DMS153 treated with DMSO at 0.1 percent for 48 hours (cell line): ENCODE measurements around the gene DHRS13.
"Not testable (repeated sequence)": the region's sequence is repeated elsewhere in the genome, so short reads cannot be mapped to it uniquely, and the experiment has no call there.

Experiments used
- DNase-seq: peaks from one replicate; lab custom pipeline; 2025; ENCODE audit not compliant: unreplicated experiment; lab: John Stamatoyannopoulos, UW

DHRS13 gene

DNA sequence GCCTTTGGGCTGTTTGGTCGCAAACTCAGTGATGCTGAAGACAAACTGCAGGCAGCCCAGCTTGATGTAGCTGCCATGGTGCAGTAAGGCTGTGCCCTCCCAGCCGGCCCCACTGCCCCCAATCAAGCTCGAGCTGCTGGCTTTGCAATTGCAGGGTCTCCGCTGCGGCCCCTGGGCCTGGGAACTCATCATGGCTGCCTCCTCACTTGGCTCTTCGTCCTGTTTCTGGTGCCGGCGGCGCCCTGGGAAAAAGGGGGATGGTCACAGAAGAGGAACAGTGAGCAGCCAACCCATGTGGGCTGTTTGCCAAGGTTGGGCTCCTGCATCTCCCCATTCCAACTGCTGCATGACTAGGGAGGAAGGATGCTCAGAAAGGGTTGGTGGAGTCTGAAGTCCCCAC lies 3.4 kb upstream of the DHRS13 start:
- no peak for DNase-seq

- no peak for DNase-seq
These were observed 1.9 kb upstream of the DHRS13 start for GRCh38 chr17:28904800-28905199.

DNA sequence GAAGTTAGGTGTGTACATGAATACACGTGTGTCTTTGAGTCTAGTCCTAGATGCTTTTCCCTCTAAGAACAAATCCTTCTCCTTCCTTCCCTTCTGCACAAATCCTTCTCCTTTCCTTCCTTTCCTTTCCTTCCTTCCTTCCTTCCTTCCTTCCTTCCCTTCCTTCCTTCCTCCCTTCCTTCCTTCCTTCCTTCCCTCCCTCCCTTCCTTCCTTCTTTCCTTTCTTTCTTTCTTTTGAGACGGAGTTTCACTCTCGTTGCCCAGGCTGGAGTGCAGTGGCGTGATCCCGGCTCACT lies 615 bp upstream of the DHRS13 start:
- not testable (repeated sequence) for DNase-seq

- peak; percentile 32 for DNase-seq
These were observed 737 bp downstream of the DHRS13 start for GRCh38 chr17:28901866-28902818.

DNA sequence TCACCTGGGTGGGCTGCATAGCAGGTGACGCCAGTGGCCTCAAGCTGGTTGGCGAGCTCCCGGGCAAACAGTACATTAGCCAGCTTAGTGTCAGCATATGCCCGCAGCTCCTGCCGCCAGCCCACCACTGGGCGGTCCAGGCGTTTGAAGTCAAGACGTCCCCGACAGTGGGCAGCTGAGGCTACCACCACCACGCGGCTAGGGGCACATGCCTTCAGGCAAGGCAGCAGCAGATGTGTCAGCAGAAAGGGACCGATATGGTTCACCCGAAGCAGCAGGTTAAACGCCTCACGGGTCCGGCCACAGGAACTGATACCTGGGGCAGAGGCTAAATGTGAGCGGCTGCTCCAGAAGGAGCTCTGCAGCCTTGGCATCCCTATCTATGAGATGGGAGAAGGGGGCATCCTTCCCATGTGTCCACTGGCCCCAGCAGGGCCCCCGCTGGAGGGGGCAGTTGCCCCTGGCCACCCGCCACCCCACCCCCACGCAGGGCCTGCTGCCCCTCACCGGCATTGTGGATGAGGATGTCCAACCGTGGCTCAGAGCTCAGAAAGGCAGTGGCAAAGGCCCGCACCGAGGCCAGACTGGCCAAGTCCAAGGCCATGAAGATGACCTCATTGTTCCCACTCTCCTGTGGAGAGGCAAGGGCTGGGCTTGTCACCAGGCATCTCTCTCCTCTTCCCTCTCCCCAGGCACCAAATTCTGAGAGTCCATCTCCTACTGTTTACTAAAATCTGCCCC lies 1.7 kb downstream of the DHRS13 start:
- DNase-seq = no peak

- no peak for DNase-seq
These were observed 3.6 kb downstream of the DHRS13 start for GRCh38 chr17:28899212-28899815.

DNA sequence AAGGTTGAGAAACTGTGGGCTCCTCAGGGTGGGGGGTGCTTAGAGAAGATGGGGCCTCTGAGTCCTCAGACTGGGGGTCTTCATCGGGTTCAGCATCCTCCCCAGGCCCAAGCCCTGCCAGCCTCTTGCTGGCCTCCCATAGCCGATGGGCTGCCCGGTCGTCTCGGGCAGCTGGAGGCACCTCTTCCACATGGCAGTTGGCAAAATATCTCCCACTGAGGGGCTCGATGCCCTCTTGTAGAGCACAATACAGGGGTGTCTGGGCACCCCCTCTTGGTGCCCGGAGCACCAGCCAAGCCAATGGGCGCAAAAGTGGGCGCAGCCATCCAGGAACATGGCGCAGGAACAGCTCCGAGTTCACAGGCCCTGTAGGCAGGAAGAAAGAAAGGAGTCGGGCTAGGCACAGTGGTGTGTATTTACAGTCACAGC lies 4.3 kb downstream of the DHRS13 start:
- no peak for DNase-seq

- no peak for DNase-seq
These were observed 4.9 kb downstream of the DHRS13 start for GRCh38 chr17:28897769-28898526.

- DNase-seq = peak; percentile 37
These were observed 5.8 kb downstream of the DHRS13 start, which contains the start of gene FLOT2 for GRCh38 chr17:28896884-28897768. Gene FLOT2 (minus strand): TSS chr17:28897733. CDS start chr17:28897574, 159 bp downstream.

- no peak for DNase-seq
These were observed 6.4 kb downstream of the DHRS13 start for GRCh38 chr17:28896491-28896883.

DNA sequence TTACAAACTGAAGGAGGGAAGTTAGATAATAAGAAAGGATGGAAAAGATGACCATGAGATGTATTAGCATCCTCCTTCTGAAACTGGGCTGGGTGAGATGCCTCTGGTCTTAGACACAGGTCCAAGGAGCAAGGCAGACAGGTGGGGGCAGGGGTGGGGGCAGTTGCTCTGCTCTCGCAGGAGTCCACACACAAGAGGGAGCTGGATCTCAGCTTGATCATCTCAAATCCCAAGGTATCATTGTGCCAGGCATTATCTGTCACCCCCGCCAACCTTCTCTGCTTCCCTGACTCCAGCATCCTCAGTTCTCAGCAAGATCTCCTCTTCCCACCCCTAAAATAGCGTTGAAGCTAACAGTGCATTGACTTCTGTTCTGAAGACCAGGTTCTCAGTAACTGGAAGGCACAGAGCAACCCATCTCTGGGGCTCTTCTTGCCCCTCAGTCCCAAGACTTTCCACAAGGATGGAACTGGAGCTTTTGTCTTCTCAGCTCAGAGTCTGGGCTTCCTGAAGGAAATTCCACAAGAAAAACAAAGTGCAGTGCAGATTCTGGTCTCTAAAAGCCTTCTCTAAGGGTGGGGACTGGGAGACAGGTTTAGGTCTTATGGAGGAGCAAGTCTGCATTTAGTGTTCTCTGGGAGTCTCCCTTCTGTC lies 7.0 kb downstream of the DHRS13 start:
- DNase-seq = no peak

DNA sequence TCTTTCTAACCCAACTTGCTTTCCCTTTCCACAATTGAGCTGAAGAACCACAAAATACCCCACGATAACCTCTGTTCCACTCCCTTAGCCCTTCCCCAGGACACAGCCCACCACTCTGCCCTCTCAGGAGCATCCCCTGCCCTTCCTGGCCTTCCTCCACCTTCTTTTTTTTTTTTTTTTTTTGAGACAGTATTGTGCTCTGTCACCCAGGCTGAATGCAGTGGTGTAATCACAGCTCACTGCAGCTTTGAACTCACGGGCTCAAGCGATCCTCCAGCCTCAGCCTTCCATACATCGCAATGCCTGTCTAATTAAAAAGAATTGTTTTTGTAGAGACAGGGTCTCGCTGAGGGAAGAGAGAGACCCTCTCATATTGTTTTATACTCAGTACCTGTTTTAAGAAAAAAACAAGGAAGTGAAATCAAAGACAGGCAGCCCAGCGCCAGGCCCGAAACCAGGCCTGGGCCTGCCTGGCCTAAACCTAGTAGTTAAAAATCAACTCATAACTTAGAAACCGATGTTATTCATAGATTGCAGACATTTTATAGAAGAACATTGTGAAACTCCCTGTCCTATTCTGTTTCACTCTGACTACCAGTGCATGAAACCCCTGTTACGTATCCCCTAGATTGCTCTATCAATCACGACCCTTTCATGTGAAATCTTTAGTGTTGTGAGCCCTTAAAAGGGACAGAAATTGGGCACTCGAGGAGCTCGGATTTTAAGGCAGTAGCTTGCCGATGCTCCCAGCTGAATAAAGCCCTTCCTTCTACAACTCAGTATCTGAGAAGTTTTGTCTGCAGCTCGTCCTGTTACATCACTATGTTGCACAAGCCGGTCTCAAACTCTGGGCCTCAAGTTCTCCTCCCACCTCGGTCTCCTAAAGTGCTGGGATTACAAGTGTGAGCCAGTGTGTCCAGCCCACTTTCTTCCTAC lies 9.4 kb downstream of the DHRS13 start:
- DNase-seq = not testable (repeated sequence)

DNA sequence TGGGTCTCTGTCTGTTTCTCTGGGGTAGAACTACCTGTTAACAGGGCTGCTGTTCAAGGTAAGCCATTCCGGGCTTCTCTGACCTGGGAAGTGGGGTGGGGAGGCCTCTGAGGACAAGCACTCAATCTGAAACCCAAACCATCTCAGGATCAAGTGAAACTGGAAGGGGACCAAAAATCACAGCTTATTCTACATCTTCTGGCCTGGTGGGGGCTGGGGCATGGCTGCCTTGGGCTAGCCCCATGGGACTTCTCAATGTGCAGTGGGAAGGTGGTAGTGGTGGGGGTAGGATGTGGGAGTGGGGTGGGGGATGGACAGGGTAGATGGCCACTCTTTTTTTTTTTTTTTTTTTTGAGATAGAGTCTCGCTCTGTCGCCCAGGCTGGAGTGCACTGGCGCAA lies 10.9 kb downstream of the DHRS13 start:
- DNase-seq = no peak

DNA sequence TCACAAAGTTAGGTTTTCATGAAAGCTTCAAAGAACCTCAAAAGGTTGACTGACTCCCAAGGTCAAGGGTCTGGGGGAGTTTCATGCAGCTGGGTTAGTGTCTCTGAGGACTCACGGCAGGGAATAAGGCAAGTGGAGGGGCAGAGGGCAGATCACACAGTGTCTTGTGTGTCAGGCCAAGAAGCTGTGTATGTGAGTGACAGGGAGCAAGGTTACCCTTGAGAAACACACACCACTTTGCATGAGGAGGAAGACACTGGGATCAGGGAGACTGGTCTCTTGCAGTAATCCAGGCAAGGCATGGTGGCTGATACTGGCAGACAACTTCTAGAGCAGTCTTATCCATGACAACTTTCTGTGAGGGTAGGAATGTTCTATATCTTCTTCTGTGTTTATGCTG lies 11.7 kb downstream of the DHRS13 start:
- DNase-seq = no peak

DNA sequence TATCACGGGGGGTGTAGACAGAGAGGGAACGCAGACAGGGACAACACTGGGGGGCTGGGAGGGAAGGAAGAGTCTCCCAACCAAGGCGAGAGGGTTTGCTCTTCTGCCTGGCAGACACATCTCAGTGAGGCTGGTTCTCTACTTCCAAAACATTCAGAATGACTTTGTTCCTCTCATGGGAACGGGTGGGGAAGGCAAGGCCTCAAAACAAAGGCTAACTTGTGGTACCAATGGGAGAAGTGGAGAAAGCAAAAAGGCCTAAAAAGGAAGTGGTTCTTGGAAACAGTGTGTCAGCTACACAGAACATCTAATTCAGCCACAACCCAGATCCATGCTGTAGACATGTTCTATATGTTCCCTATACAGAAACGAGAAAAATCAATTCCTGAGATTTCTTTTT lies 12.9 kb downstream of the DHRS13 start:
- no peak for DNase-seq

DNA sequence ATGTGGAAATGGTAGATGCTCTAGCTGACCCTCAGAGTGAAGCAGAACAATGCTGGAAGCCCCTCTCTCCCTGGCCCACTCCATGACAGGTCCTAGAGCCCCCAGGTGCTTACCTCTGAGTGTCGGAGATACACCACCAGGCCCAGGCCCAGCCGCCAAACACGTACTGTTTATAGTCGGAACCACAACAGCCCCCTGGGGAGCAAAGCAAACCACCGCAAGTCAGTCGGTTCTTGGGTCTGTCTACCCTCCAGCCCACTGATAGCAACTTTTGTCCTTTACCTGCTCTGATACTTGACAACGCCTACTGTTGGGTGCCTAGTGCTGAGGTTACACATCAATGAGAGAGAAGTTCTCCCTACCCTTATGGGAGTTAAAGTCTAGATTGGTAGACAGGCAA lies 14.0 kb downstream of the DHRS13 start:
- no peak for DNase-seq

DNA sequence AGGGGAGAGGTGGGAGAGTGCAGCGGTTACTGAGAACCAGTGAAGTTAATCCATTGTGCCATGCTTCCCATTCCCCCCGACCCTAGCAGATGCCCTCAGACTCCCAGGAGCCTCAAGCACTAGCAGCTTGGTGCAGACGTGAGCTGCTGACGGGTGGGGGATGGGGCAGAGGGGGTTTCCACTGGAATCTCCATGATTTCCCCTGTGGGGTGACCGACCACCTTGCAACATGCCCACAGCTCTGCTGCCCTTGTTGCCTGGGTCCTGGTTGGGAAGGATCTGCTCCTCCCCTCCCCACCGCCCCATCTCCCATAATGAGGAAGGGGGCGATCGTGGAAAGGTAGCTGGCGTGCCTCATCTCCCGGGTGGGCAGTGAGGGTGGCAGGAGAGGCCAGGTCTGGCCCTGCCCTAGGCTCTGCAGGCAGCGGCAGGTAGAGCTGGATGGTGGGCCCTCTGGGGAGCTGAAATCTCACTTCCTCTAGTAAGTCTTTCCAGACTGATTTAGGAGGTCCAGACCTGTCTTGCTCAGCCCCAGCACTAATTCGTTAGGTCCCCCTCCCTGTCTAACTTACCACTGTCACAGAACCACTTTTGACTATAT lies 14.9 kb downstream of the DHRS13 start:
- no peak for DNase-seq

DNA sequence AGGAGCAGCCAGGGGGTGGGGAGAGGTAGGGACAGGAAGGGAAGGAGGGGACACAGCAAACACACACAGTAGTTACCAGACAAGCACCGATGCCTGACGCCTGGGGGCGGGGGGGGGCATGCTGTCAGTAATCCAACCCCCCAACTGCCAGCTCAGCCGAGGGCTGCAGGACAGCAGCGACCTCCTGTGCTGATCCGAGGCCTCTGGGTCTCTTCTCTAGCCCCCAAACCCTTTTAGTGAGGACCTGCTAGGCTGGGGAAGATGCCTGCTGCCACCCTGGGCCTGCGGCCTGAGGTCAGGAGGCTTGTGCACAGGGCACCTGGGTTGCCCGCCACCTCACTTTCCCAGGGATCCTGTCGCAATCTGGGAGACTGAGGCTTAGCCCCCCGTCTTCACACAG lies 16.9 kb downstream of the DHRS13 start:
- DNase-seq = no peak
